Nephron progenitor cell (in vitro differentiated cells): ENCODE data around the gene MRPL2.
"Not testable (repeated sequence)": the region's sequence is repeated elsewhere in the genome, so short reads cannot be mapped to it uniquely, and the experiment has no call there.

Experiments used
- DNase-seq: peaks from one replicate; pipeline ENCODE4 v3.0.0; 2021
- H3K27ac Mint-ChIP-seq: 2 replicates; pipeline ENCODE4 v1.8.0; 2021; ENCODE audit warnings: mild to moderate bottlenecking, moderate library complexity, mixed read lengths
- H3K27me3 Mint-ChIP-seq: 2 replicates; pipeline ENCODE4 v1.8.0; 2021; ENCODE audit warnings: mild to moderate bottlenecking, low read depth, mixed read lengths; ENCODE audit not compliant: poor library complexity
- H3K36me3 Mint-ChIP-seq: 2 replicates; pipeline ENCODE4 v1.8.0; 2021; ENCODE audit warnings: low read depth, mixed read lengths
- H3K4me1 Mint-ChIP-seq: 2 replicates; pipeline ENCODE4 v1.8.0; 2021; ENCODE audit warnings: mixed read lengths
- H3K4me3 Mint-ChIP-seq: 2 replicates; pipeline ENCODE4 v1.8.0; 2021; ENCODE audit warnings: mild to moderate bottlenecking, moderate library complexity, mixed read lengths
- H3K9me3 Mint-ChIP-seq: 2 replicates; pipeline ENCODE4 v1.8.0; 2021; ENCODE audit warnings: mild to moderate bottlenecking, moderate library complexity, mixed read lengths
- CTCF ChIP-seq: fragments of 200-600 bp; sonication (generic); IDR thresholded peaks from 2 replicates; pipeline ENCODE4 v1.5.0; 2021; ENCODE audit warnings: antibody characterized with exemption

The MRPL2 gene

GRCh38 chr6:43089467-43089866 is 30.2 kb upstream of the MRPL2 start:
- TF ChIP-seq CTCF, result no peak
- H3K4me1 Mint-ChIP-seq, result peaks cover 86% of the 10 kb centered on the region
- H3K36me3 Mint-ChIP-seq, result no peaks in the 10 kb centered on the region
- peak overlapping the region; percentile 99 for H3K27ac Mint-ChIP-seq
- no peaks in the 10 kb centered on the region for H3K9me3 Mint-ChIP-seq
- H3K4me3 Mint-ChIP-seq, result peak overlapping the region; percentile 47
- no peaks in the 10 kb centered on the region for H3K27me3 Mint-ChIP-seq
- DNase-seq, result no peak

- H3K4me1 Mint-ChIP-seq, result peaks cover 84% of the 10 kb centered on the region
- no peak for TF ChIP-seq CTCF
- H3K9me3 Mint-ChIP-seq, result no peaks in the 10 kb centered on the region
- H3K4me3 Mint-ChIP-seq, result peak overlapping the region; percentile 47
- peak overlapping the region; percentile 99 for H3K27ac Mint-ChIP-seq
- no peaks in the 10 kb centered on the region for H3K27me3 Mint-ChIP-seq
- H3K36me3 Mint-ChIP-seq, result no peaks in the 10 kb centered on the region
- no peak for DNase-seq
These were observed 29.4 kb upstream of the MRPL2 start for GRCh38 chr6:43088654-43089056.

GRCh38 chr6:43086022-43086658 is 26.9 kb upstream of the MRPL2 start:
- Mint-ChIP-seq H3K4me1 (peaks cover 76% of the 10 kb centered on the region), H3K27ac (peak overlapping the region; percentile 98), H3K27me3 (no peaks in the 10 kb centered on the region), H3K36me3 (peaks cover 2% of the 10 kb centered on the region), H3K9me3 (no peaks in the 10 kb centered on the region), H3K4me3 (no peak overlapping the region)
- peak; percentile 31 for DNase-seq
- no peak for TF ChIP-seq CTCF

- no peaks in the 10 kb centered on the region for H3K27me3 Mint-ChIP-seq
- no peak overlapping the region for H3K4me3 Mint-ChIP-seq
- no peak for TF ChIP-seq CTCF
- H3K9me3 Mint-ChIP-seq, result no peaks in the 10 kb centered on the region
- peak overlapping the region; percentile 78 for H3K27ac Mint-ChIP-seq
- peaks cover 11% of the 10 kb centered on the region for H3K36me3 Mint-ChIP-seq
- DNase-seq, result no peak
- peaks cover 74% of the 10 kb centered on the region for H3K4me1 Mint-ChIP-seq
These were observed 23.8 kb upstream of the MRPL2 start for GRCh38 chr6:43082806-43083655.

- not testable (repeated sequence) for H3K4me3 Mint-ChIP-seq, H3K27me3 Mint-ChIP-seq, H3K27ac Mint-ChIP-seq, DNase-seq, H3K9me3 Mint-ChIP-seq
- Mint-ChIP-seq H3K4me1 (peaks cover 74% of the 10 kb centered on the region), H3K36me3 (peaks cover 11% of the 10 kb centered on the region)
These were observed 22.7 kb upstream of the MRPL2 start for GRCh38 chr6:43081922-43082321.

GRCh38 chr6:43081043-43081442 is 21.8 kb upstream of the MRPL2 start:
- H3K27me3 Mint-ChIP-seq, result no peaks in the 10 kb centered on the region
- no peaks in the 10 kb centered on the region for H3K9me3 Mint-ChIP-seq
- TF ChIP-seq CTCF, result no peak
- H3K27ac Mint-ChIP-seq, result peak overlapping the region; percentile 85
- peaks cover 66% of the 10 kb centered on the region for H3K4me1 Mint-ChIP-seq
- H3K4me3 Mint-ChIP-seq, result no peak overlapping the region
- H3K36me3 Mint-ChIP-seq, result peaks cover 11% of the 10 kb centered on the region
- no peak for DNase-seq
